Tibial nerve (tissue), 4 donors: ENCODE results near the gene TRIM45.

ENCODE experiments used
- CTCF ChIP-seq, 5 experiments: fragments of 200-600 bp in 3 of 5; fragments of 450-650 bp in 2 of 5; sonication (generic) in 3 of 5; IDR thresholded peaks; one replicate each; pipeline ENCODE4 v1.5.1; 2016 to 2019; ENCODE audit warnings: antibody characterized with exemption in 5 of 5, mild to moderate bottlenecking in 3 of 5, moderate library complexity in 2 of 5
- EP300 ChIP-seq, 2 donors: sonication (generic); formaldehyde crosslinking; IDR thresholded peaks; one replicate each; pipeline ENCODE4 v1.6.1; 2017; ENCODE audit warnings: antibody characterized with exemption in 2 of 2, mild to moderate bottlenecking in 1 of 2
- POLR2A ChIP-seq, 2 donors: fragments of 450-650 bp; IDR thresholded peaks; one replicate each; pipeline ENCODE4 v1.6.1; 2017; ENCODE audit warnings: antibody characterized with exemption in 2 of 2, mild to moderate bottlenecking in 2 of 2, moderate library complexity in 2 of 2

DNA sequence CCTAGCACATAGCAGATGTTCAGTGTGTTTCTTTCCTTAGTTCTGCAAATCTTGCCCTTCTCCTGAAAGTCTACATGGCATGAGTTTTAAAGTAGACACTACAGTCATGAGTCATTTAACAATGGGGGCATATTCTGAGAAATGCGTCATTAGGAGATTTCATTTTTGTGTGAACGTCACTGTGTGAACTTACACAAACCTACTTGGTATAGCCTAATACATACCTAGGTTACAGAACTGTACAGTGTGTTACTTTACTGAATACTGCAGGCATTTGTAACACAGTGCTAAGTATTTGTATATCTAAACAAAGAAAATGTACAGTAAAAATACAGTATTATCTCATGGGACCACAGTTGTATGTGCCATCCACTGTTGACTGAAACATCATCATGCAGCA, 51.4 kb downstream of the TRIM45 start:
- no peak for TF ChIP-seq CTCF (IDR thresholded peaks at IDR 0.05)
- no peak for TF ChIP-seq POLR2A (IDR thresholded peaks at IDR 0.05)
- no peak for TF ChIP-seq EP300 (IDR thresholded peaks at IDR 0.05)
